Esophagus mucosa (tissue), 1 donor: ENCODE results near the gene USP17L26. TPM values are rescaled to one million over a fixed set of nuclear protein-coding genes. Genes with fewer than 3 reads are reported as not detected.
"Not testable (repeated sequence)": the region's sequence is repeated elsewhere in the genome, so short reads cannot be mapped to it uniquely, and the experiment has no call there.

Source experiments
- ATAC-seq: fragments of 200-7000 bp; cut with Tn5 transposase; one replicate; pipeline ENCODE4 v1.9.1; 2020
- total RNA-seq: library from RNA; stranded (reverse); gene quantifications from one replicate; pipeline ENCODE4 v1.2.4, GENCODE V29; 2023
- donor health status: DM: yes; HTN: yes; CAD: no.

The USP17L26 gene
- total RNA-seq: not detected

DNA sequence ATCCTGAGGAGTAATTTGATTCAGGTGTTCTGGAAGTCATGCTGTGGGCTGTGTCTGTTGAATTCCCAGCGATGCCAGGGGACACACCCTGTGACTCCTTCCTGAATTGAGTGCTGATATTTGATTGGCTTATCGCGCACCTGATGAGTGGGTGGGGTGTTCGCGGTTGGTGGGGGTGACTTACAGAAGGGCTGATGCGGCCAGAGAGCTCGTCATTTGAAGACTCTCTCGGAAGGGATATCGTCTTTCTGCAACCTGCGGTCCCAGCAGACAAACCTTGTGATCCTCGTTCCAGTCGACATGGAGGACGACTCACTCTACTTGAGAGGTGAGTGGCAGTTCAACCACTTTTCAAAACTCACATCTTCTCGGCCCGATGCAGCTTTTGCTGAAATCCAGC is at the start of gene USP17L26:
Gene USP17L26 (plus strand): TSS at position 301 of the 400 bp plus-strand sequence. CDS start 0 bp downstream, at position 301.
- ATAC-seq: not testable (repeated sequence)

DNA sequence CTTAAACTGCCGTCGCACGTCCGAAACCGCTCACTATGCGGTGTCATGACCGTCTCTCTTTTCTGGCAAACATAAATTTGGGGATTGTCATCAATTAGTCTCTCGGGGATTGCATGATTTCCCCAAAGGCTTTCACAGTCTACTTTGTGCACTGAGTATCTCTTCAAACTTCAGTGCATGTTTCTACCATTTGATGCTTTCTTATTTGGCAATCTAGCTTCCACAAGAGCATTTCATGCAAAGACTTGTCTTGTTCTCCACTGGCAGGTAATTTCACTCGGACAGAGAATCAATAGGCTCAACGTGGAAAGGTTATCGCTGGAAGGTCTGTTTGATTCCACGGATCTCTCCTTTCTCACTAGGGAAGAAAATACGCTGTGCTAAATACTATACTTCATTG is 10.3 kb upstream of the USP17L26 start:
- ATAC-seq: not testable (repeated sequence)

DNA sequence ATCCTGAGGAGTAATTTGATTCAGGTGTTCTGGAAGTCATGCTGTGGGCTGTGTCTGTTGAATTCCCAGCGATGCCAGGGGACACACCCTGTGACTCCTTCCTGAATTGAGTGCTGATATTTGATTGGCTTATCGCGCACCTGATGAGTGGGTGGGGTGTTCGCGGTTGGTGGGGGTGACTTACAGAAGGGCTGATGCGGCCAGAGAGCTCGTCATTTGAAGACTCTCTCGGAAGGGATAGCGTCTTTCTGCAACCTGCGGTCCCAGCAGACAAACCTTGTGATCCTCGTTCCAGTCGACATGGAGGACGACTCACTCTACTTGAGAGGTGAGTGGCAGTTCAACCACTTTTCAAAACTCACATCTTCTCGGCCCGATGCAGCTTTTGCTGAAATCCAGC is 9.6 kb upstream of the USP17L26 start, which contains the start of gene USP17L24:
Gene USP17L24 (plus strand): TSS at position 301 of the 400 bp plus-strand sequence. CDS start 0 bp downstream, at position 301.
- ATAC-seq: not testable (repeated sequence)

DNA sequence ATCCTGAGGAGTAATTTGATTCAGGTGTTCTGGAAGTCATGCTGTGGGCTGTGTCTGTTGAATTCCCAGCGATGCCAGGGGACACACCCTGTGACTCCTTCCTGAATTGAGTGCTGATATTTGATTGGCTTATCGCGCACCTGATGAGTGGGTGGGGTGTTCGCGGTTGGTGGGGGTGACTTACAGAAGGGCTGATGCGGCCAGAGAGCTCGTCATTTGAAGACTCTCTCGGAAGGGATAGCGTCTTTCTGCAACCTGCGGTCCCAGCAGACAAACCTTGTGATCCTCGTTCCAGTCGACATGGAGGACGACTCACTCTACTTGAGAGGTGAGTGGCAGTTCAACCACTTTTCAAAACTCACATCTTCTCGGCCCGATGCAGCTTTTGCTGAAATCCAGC is 4.8 kb upstream of the USP17L26 start, which contains the start of gene USP17L25:
Gene USP17L25 (plus strand): TSS at position 301 of the 400 bp plus-strand sequence. CDS start 0 bp downstream, at position 301.
- not testable (repeated sequence) for ATAC-seq

- ATAC-seq: not testable (repeated sequence)
These were observed 4.6 kb downstream of the USP17L26 start, which contains the start of gene USP17L5 for GRCh38 chr4:9339103-9339502. Gene USP17L5, plus strand, starts transcription at chr4:9339403. Its CDS starts 0 bp downstream, at chr4:9339403.

GRCh38 chr4:9343848-9344247 is 9.4 kb downstream of the USP17L26 start, which contains the start of gene USP17L27:
Gene USP17L27, plus strand, starts transcription at chr4:9344148. Its CDS starts 0 bp downstream, at chr4:9344148.
- ATAC-seq: not testable (repeated sequence)

- ATAC-seq: not testable (repeated sequence)
These were observed 14.1 kb downstream of the USP17L26 start, which contains the start of gene USP17L28 for GRCh38 chr4:9348593-9348992. Gene USP17L28, plus strand, starts transcription at chr4:9348893. Its CDS starts 0 bp downstream, at chr4:9348893.

DNA sequence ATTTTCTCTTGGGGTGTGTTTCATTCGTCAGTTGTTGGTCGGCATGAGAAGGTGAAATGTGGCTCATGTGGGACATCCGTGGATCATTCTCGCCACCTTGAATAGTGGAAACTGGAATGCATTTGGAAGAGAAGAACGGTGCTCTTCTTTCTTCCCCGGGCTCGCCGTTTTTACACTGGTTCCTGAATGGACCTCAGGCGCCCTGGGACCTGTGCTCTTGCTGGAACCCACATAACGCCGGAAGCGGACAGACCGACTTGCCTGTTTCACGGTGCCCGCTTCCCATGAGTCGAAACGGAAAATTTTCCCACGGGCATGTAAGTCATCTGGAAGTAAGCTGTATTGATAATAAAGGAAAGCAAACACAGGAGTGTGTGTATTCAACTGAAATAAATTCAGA is 16.4 kb downstream of the USP17L26 start:
- not testable (repeated sequence) for ATAC-seq

DNA sequence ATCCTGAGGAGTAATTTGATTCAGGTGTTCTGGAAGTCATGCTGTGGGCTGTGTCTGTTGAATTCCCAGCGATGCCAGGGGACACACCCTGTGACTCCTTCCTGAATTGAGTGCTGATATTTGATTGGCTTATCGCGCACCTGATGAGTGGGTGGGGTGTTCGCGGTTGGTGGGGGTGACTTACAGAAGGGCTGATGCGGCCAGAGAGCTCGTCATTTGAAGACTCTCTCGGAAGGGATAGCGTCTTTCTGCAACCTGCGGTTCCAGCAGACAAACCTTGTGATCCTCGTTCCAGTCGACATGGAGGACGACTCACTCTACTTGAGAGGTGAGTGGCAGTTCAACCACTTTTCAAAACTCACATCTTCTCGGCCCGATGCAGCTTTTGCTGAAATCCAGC is 18.9 kb downstream of the USP17L26 start, which contains the start of gene USP17L29:
Gene USP17L29 (plus strand): TSS at position 301 of the 400 bp plus-strand sequence. CDS start 0 bp downstream, at position 301.
- ATAC-seq: not testable (repeated sequence)

- ATAC-seq: not testable (repeated sequence)
These were observed 28.4 kb downstream of the USP17L26 start, which contains the start of gene USP17L30 for GRCh38 chr4:9362829-9363228. Gene USP17L30, plus strand, starts transcription at chr4:9363129. Its CDS starts 0 bp downstream, at chr4:9363129.

GRCh38 chr4:9379881-9380280 is 45.4 kb downstream of the USP17L26 start:
- not testable (repeated sequence) for ATAC-seq

GRCh38 chr4:9381012-9381534 is 46.6 kb downstream of the USP17L26 start:
- not testable (repeated sequence) for ATAC-seq

- ATAC-seq: no peak
These were observed 49.7 kb downstream of the USP17L26 start for GRCh38 chr4:9384126-9384525.

Other genes with a start within 250 kb of the USP17L26 start
- not detected for gene FAM90A26, start 164.2 kb upstream of the USP17L26 start, total RNA-seq
- not detected for gene USP17L10, start 124.0 kb upstream of the USP17L26 start, total RNA-seq
- not detected for gene USP17L11, start 119.3 kb upstream of the USP17L26 start, total RNA-seq
- gene USP17L12, start 114.5 kb upstream of the USP17L26 start, total RNA-seq: not detected
- not detected for gene USP17L13, start 109.8 kb upstream of the USP17L26 start, total RNA-seq
- gene USP17L15, start 100.3 kb upstream of the USP17L26 start, total RNA-seq: not detected
- not detected for gene USP17L17, start 90.8 kb upstream of the USP17L26 start, total RNA-seq
- gene USP17L18, start 86.0 kb upstream of the USP17L26 start, total RNA-seq: not detected
- not detected for gene USP17L19, start 81.3 kb upstream of the USP17L26 start, total RNA-seq
- not detected for gene USP17L20, start 76.5 kb upstream of the USP17L26 start, total RNA-seq
- not detected for gene USP17L21, start 71.8 kb upstream of the USP17L26 start, total RNA-seq
- not detected for gene USP17L22, start 67.0 kb upstream of the USP17L26 start, total RNA-seq
- gene USP17L24, start 9.5 kb upstream of the USP17L26 start, total RNA-seq: not detected
- gene USP17L25, start 4.7 kb upstream of the USP17L26 start, total RNA-seq: not detected
- gene USP17L5, start 4.7 kb downstream of the USP17L26 start, total RNA-seq: not detected
- gene USP17L27, start 9.5 kb downstream of the USP17L26 start, total RNA-seq: not detected
- gene USP17L28, start 14.2 kb downstream of the USP17L26 start, total RNA-seq: not detected
- gene USP17L29, start 19.0 kb downstream of the USP17L26 start, total RNA-seq: not detected
- not detected for gene USP17L30, start 28.5 kb downstream of the USP17L26 start, total RNA-seq
- gene DEFB131A, start 109.8 kb downstream of the USP17L26 start, total RNA-seq: not detected